Activated CD4-positive, alpha-beta T cell treated with anti-CD3 and anti-CD28 coated beads, Interleukin-2, amount 50 U/mL, for 4 hours (primary cell): ENCODE measurements around the gene ATN1.
"Not testable (repeated sequence)": the region's sequence is repeated elsewhere in the genome, so short reads cannot be mapped to it uniquely, and the experiment has no call there.

ENCODE experiments used
- DNase-seq, 2 experiments: peaks; one replicate each; pipeline ENCODE4 v3.0.0-alpha.2; 2020

Gene ATN1

DNA sequence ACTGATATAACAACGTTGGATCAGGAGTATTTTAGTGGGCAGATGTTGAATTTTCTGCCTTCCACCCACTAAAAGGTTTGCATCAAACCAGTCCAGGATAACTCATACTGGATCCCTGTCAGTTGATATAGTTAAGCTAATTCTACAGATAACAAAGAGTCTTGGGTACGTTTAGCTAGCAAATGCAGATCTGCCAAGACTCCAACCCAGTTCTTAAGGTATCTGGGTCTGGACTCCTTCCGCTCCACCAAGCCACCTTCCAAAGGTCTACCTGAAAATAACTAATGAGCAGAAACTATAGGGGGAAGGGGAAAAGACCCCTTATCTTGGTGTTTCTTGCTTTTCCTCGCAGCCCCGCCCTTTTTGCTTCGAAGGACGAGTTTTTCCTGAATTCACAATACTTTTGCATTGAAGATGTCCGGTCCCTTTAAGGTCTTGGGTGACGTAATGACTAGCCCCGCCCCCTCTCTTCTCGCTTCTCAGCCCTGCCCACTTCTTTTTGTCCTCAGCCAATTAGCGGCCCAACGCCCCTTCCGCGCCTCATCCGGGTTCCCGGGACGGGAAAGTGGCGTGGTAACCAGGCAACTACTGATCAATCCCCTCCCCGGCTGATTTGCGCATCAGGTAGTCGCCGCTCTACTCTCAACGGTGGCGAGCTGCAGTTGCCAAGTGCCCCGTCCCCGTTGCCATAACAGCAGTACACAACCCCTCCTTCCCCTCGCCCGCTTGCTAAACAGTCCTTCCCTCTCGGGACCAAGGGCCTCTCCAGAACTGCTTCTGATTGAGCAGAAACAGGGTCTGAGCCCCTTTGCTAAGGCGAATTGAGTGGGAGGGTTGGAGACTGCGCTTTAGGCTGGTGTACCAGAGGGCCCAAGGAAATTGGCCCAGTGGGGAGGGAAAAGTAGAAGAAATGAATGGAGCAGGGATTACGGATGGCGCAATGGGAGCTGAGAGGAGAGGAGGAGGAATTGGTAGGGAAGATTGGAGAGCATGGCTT is 23.2 kb upstream of the ATN1 start, which contains the start of gene LRRC23:
LRRC23 (plus strand) TSS at position 543 of the 997 bp plus-strand sequence. CDS start 812 bp downstream, outside the sequence.
- peak; percentile 96 to 97 for DNase-seq

DNA sequence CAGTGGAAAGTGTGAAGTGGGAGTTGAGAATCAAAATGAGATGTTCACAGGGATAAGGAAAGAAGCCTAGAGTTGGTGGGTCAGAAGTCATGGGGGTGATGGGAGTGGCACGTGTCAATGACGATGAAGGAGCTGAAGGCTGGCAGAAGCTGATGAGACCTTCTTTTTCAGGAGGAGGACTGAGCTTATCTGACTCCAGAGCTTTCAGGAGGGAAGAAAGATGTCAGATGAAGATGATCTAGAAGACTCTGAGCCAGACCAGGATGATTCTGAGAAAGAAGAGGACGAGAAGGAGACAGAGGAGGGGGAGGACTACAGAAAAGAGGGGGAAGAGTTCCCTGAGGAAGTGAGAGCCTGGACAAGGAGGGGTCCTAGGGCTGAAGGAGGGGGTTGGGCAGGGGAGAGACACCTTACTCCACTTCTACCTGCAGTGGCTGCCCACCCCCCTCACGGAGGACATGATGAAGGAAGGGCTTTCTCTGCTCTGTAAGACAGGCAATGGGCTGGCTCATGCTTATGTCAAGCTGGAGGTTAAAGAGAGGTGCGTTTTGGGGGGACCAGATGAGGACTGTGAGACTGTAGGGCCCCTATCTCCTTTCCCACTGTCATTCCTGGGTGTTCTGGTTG is 22.2 kb upstream of the ATN1 start:
- no peak for DNase-seq

DNA sequence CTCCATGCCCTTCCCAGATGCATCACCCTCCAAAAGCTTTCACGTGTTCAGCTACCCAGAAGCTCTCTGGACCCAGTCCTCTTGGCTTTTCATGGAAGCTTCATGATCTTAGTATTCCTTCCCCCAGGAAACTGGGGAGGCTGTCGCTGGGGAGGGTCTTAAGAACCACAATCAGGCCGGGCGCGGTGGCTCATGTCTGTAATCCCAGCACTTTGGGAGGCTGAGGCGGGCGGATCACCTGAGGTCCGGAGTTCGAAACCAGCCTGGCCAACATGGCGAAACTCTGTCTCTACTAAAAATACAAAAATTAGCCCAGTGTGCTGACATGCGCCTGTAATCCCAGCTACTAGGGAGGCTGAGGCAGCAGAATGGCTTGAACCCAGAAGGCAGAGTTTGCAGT is 19.6 kb upstream of the ATN1 start:
- DNase-seq, result not testable (repeated sequence)

DNA sequence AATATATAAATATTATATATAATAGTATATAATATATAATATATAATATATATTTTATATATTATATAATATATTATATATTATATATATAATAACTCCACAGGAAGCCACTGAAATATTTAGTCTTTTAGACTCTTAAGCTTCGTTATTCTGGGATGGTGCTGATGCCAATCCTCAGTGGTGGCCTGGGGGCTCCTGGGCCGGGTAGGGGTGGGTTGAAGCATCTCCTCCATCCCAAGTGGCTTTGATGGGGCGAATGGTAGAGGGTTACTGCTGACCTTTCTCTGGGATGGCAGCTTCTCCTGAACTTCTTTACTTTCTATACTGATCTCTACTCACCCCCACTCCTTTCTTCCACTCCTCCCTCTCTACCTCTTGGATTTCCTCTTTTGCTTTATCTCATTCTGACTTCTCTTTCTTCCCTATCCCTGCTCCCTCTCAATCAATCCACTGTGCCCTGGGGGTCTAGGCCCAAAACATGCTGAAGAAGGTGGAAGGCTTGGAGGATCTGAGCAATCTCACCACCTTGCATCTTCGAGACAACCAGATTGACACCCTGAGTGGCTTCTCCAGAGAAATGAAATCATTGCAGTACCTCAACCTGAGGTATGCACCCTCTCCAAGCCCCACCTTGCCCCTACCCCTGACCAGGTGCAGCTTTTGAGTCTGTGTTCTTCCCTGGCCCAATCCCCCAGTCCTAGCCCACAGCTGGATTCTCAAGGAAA is 18.2 kb upstream of the ATN1 start:
- no peak for DNase-seq

DNA sequence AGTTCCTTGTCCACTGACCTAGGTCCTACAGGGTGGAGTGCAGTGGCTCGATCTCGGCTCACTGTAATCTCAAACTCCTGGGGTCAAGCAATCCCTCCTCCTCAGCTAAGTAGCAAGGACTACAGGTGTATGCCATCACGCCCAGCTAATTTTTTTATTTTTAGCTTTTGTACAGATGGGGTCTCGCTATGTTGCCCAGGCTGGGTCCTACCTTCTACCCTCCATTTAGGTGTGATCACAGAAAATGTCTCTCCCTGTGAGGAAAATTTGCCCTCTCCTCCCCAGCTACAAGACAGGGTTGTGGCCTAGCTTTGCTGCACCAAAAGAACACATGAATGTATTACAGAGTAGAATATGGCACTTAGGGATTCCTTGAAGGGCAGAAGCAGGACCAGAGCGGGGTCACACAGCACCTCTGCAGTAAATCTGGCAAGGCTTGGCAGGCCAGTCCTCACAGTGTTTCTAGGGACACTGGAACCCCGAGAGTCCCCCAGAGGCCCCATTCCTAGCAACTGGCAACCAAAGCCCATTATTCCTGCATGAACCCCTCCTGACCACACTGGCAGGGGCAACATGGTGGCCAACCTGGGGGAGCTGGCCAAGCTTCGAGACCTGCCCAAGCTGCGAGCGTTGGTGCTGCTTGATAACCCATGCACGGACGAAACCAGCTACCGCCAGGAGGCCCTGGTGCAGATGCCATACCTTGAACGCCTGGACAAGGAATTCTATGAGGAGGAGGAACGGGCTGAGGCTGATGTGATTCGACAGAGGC is 15.4 kb upstream of the ATN1 start:
- no peak for DNase-seq

DNA sequence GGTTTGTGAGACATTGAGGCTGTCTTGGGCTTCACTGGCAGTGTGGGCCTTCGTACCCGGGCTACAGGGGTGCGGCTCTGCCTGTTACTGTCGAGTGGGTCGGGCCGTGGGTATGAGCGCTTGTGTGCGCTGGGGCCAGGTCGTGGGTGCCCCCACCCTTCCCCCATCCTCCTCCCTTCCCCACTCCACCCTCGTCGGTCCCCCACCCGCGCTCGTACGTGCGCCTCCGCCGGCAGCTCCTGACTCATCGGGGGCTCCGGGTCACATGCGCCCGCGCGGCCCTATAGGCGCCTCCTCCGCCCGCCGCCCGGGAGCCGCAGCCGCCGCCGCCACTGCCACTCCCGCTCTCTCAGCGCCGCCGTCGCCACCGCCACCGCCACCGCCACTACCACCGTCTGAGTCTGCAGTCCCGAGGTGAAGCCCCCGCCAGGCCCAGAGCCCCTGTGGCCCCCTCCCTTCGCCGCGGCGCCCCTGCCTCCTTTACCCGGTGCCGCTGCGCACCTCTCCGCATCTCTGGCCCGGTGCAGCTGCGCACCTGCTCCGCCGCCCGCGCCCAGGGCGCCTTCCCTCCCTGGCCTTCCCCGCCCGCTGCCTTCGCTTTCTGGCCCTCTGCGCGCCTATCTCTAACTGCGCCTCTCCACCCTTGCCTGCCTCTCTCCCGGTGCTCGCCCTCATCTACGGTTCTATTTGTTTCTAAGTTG is 13.4 kb upstream of the ATN1 start, which contains the start of gene ENO2:
ENO2 (plus strand) TSS at position 335 of the 701 bp plus-strand sequence. CDS start 1,253 bp downstream, outside the sequence.
- peak; percentile 81 to 85 for DNase-seq

DNA sequence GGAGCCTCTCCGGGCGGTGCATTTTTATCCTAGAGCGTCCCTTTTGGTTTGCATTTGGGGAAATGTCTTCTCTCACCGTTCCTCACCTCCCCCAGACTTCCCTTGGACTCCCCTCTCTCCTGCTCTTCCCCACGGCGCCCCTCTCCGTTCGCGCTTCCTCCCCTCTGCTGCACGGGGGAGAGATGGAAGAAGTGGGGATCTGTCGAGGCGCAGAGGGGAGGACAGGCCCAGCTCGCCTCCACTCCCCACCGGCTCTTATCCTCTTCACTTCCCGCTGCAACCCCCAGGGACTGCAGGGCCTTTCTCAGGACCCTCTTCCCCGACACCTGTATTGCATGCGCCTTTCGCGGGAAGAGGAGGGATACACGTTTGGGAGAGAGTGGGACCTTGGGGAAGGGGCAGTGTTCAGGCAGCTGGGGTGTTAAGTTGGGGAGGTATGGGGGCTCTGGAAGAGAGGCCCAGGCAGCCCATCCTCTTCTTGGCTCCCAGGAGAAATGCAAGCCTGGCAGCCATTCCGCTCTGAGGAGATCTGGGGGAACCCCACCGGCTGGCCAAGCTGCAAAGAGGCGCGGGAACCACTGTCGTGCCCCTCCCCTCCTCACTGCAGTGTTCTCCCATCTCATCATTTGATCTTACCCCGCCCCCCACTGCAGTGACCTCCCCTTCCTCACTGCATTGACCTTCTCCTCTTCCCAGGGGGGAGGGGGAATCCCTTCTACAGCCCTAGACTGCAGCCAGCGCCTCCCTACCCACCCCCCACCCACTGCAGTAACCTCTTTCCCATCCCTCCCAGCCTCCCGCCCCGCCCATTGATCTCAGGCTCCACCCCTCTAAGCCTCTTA is 12.6 kb upstream of the ATN1 start:
- no peak for DNase-seq

DNA sequence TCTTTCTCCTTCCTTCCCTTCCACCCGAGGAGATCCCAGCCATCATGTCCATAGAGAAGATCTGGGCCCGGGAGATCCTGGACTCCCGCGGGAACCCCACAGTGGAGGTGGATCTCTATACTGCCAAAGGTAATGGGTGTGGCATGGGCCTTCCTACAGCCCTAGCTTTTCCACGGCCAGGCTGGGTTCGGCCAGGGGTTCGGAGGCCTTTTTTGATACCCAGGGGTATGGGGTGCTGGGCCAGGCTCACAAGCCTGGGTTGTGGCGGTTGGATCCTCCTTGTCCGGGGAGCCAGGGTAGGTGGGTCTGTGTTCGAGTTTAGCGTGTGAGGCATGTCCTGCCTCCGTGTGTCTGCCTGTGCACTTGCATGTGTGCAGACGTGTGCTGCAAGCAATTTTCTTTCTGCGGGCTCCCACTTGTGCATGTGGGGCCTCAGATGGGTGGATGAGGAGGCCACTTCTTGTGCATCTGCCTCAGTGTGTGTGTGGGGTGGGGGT is 11.9 kb upstream of the ATN1 start:
- DNase-seq, result no peak

DNA sequence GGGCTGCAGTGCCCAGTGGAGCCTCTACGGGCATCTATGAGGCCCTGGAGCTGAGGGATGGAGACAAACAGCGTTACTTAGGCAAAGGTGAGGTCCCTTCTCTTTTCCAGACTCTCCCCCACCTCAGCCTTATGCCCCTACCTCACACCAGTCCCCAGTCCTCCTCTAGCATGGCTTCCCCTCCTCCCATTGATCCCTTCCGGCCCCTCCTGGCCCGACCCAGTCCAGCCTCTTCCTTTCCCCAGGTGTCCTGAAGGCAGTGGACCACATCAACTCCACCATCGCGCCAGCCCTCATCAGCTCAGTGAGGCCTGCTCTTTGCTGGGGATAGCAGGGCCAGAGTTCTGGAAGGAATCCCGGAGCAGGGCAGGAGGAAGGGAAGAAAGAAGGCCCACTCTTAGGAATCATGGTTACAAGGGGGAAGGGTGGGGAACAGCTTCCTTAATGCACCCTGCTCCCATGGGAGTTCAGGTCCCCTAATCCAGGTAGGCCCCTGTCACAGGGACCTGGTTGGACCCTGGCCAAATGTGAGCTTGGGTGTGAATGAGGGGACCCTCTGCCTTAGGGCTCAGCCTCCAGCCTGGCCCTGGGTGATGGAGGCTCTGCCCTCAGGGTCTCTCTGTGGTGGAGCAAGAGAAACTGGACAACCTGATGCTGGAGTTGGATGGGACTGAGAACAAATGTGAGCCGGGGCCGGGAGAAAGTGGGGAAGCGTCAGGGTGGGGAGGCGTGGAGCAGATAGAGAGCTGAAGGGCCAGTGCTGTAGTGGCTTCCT is 11.1 kb upstream of the ATN1 start:
- DNase-seq, result no peak

DNA sequence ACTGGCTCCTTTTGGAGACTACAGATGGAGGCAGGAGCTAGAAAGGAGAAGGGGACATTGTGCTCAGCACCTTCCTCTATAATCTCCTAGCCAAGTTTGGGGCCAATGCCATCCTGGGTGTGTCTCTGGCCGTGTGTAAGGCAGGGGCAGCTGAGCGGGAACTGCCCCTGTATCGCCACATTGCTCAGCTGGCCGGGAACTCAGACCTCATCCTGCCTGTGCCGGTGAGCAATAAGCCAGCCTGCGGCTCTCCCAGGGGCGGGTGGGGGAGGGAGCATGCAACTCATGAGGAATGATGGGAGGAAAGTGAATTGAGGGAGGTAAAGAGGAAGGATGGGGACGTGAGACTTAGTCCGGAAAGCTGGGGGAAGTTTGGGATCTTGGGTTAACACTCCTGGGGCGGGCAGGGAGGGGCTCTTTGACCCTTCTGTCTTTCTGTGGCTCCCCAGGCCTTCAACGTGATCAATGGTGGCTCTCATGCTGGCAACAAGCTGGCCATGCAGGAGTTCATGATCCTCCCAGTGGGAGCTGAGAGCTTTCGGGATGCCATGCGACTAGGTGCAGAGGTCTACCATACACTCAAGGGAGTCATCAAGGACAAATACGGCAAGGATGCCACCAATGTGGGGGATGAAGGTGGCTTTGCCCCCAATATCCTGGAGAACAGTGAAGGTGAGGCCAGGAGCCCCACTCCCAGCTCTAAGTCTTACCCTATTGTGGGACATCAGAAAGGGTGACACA is 10.1 kb upstream of the ATN1 start:
- DNase-seq, result no peak

DNA sequence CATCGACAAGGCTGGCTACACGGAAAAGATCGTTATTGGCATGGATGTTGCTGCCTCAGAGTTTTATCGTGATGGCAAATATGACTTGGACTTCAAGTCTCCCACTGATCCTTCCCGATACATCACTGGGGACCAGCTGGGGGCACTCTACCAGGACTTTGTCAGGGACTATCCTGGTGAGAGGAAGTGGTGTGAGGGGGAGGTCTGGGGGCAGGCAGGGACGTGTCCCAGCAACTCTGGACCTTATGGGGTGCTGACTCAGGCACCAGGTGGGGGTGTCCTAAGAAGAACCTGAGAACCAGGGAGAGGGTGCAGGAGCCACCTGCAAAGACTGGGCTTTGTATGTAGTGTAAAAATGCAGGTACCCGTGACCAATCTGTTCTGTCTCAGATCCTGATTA is 8.2 kb upstream of the ATN1 start:
- no peak for DNase-seq

DNA sequence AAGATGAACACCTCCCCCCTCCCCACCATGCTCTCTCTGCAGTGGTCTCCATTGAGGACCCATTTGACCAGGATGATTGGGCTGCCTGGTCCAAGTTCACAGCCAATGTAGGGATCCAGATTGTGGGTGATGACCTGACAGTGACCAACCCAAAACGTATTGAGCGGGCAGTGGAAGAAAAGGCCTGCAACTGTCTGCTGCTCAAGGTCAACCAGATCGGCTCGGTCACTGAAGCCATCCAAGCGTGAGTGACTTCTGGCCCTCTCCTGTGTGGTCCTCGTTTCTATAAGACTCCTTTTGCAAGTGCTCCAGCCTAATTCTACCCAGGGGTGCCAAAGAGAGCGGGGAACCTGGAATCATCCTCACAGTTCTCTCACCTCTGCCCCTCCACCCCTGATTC is 6.2 kb upstream of the ATN1 start:
- DNase-seq, result no peak

DNA sequence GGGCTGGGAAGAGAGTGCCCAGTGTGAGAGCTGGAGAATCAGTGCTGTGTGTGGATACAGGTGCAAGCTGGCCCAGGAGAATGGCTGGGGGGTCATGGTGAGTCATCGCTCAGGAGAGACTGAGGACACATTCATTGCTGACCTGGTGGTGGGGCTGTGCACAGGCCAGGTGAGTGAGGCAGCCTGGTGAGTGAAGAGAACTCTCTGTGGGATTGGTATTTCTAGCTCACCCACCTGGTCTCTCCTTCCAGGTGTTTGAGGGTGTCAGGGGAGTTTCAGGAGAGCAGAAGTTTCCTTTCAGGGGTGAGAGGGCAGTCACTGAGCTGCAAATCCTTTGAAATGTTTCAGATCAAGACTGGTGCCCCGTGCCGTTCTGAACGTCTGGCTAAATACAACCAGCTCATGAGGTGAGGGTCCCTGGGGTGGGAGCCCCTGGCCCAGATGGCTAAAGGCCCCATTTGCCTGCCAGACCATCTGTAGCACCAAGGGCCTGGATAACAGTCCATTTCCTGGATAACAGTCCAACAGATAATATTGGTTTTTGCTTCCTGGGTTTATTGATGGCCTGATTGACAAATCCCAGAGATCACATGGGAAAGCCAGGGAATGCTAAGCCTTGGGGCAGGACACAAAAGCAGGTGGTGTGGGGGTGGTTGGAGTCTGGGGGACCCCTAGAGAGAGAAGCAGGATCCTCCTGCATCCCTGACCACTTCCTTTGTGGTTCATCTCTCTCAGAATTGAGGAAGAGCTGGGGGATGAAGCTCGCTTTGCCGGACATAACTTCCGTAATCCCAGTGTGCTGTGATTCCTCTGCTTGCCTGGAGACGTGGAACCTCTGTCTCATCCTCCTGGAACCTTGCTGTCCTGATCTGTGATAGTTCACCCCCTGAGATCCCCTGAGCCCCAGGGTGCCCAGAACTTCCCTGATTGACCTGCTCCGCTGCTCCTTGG is 5.5 kb upstream of the ATN1 start:
- DNase-seq, result no peak

DNA sequence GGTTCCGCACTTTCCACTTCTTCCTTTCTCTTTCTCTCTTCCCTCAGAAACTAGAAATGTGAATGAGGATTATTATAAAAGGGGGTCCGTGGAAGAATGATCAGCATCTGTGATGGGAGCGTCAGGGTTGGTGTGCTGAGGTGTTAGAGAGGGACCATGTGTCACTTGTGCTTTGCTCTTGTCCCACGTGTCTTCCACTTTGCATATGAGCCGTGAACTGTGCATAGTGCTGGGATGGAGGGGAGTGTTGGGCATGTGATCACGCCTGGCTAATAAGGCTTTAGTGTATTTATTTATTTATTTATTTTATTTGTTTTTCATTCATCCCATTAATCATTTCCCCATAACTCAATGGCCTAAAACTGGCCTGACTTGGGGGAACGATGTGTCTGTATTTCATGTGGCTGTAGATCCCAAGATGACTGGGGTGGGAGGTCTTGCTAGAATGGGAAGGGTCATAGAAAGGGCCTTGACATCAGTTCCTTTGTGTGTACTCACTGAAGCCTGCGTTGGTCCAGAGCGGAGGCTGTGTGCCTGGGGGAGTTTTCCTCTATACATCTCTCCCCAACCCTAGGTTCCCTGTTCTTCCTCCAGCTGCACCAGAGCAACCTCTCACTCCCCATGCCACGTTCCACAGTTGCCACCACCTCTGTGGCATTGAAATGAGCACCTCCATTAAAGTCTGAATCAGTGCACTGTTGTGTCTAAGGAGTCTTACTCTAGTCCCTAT is 4.6 kb upstream of the ATN1 start:
- DNase-seq, result no peak

DNA sequence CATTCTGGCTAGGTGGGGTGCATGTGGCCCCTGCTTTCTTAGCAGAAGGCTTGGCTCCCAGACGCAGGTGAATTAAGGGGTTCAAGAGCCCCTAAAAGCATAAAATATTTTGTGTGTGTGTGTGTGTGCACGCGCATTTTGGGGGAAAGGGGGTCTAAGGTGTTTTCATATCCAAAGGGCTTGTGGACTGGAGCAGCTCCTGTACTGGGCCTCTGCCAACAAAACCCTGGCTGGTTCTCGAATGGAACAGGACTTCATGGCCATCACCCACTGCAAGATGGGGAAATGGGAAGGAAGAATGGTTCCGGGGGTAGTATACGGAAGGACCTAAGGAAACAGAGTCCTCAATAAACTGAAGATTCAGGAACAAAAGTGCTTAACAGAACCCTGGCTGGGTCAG is 3.9 kb upstream of the ATN1 start:
- no peak for DNase-seq

DNA sequence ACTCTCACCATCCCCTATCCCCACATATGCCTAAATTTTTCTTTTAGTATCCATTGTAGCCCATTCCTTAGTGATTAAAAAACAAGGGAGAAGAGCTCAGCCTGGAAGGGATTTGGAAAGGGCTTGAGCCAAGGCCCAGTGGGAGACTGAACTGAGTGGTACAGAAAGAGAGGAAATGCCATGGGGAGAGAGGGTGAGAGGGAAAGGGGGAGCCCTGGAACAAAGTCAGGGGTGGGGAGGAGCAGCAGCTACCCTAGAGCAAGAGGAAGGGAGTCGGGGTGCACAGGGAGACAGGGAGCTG is 2.6 kb upstream of the ATN1 start:
- no peak for DNase-seq

DNA sequence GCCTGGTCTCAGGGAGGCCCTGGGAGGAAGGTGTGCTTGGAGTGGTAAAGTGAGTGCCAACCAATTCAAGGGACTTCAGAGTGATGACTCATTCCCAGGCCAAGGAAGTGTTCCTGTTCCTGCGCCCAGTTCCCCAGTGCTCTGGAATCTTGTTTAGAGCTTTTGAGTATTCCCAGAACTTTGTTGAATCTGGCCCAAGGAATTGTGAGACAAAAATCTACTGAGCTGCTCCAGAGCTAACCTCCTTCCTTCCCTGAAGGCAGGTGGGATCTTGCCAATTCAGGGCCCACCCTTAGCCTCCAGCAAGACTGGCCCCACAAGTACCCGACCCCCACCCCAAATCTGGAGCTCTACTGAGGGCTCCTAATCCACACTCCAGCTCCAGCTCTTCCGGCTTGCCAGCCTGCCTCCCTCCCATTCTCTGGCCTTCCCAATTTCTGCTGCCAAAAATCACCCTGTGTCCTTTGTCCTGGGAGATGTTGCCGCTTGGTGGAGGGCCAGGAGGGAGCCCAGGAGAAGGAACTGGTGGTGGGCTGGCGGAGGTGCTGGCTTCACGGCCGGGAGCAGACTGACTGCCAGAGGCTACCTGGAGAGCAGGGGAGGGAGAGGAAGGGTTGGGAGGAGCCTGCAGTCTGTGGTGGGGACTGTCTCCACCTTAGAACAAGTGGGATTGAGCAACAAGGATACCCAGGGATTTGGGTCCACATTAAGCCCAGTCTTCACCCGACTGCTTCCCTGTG is 2.0 kb upstream of the ATN1 start:
- no peak for DNase-seq
